Stimulated activated CD4-positive, alpha-beta T cell treated with anti-CD3 and anti-CD28 coated beads, Interleukin-1b, Interleukin-23, amount 100 ng/mL, for 4 hours (primary cell): ENCODE measurements around the gene FIG4.
"Not testable (repeated sequence)": the region's sequence is repeated elsewhere in the genome, so short reads cannot be mapped to it uniquely, and the experiment has no call there.

Experiments
- DNase-seq, 2 donors: peaks; one replicate each; pipeline ENCODE4 v3.0.0-alpha.2; 2020; ENCODE audit warnings: low read depth in 2 of 2

Gene FIG4

DNA sequence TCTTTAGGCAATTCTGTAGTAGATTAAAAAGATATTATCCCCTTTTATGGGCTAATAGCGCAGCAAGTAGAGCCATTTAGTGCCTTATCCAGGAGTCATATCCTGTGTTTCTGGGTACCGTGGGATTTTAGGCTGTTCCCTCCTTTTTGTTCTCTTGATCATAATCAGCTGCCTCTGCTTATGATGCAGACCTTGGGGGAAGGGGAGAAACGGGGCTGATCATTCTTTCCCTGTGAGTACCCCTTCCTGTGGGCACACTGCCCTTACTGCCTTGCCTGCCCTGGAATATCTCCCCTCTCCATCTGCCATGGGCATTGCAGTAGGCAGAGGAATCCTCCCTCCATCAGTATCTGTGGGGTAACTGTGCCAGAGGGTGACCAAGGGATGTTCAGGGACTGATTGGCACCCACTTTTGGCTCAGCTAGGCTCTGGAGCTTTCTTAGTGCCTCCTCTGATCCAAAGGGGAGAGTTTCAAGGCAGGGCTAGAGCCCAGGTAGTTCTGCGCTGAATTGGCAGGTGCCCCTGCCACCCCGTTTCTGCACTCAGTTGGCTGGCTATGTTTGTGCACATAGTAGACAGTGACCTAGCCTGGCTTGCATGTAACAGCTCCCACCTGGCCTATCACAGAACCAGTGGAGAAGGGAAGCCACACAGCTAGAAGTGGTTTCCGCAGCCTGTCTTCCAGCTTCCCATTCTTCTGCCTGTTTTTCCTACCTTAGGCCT, 103.3 kb downstream of the FIG4 start:
- DNase-seq: no peak

DNA sequence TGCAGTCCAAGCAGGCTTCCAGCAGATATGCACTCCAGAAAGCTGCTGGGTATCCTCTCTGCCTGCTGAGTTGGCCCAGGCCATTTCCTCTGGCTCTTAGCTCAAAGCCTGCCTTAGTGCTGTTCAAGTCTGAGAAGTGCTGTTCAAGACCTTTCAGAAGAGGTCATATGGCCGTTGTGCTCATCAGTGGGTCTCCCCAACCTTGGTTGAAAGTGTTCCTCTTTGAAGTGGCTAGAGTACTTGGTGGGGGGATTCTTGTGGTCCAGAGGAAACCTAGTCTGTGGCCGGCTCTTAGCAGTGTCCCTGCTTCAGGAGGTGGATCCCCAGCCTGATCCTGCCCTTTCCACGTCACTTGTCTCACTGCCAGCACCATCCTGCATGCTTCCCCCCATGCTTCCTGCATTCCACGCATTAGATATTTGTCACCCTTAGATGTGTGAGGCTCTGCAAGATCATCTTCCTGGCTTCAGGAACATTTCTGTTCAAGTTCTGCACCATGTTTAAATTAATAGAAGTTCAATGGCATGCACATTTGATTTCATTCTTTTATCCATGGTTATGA, 105.0 kb downstream of the FIG4 start:
- DNase-seq: no peak

- DNase-seq: no peak
These were observed 108.0 kb downstream of the FIG4 start for GRCh38 chr6:109799129-109799528.

- no peak for DNase-seq
These were observed 108.6 kb downstream of the FIG4 start for GRCh38 chr6:109799664-109800063.

GRCh38 chr6:109800771-109801170, 109.7 kb downstream of the FIG4 start:
- DNase-seq: no peak

- DNase-seq: no peak
These were observed 110.7 kb downstream of the FIG4 start for GRCh38 chr6:109801794-109802193.

DNA sequence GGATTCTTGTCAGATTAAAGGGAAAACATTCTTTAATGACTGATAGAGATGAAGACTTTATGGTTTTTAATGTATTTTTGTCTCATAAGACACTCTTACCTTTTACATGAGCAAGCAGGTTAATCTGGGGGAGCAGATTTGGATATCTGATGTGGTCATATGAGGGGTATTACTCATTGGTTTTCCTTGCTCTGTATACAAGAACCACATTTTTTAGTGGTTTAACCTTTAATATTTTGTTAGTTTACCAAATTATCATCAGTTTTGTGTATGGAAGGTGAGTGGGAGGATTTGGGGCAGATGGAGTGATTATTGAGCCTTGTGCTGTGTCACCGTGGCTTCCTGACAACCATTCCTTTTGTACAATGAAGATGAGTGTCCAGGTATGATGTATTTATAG, 112.9 kb downstream of the FIG4 start:
- no peak for DNase-seq

DNA sequence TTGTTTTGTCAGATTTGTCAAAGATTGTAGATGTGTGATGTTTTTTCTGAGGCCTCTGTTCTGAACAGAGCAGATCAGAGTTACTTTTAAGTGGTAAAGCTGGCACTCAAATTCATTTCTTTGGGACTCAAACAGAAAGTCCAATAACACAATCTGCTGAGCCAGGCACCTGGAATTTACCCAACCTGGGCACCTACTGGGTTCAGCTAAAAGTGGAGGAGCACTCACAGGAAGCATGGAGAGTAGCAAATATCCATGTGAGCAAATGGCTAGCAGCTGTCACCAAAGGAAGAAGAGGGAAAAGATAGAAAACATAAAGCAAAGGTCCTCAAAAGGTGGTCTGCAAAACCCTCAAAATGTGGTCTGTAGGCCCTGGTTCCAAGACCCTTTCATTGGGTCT, 116.8 kb downstream of the FIG4 start:
- DNase-seq: no peak

GRCh38 chr6:109808837-109809236, 117.7 kb downstream of the FIG4 start:
- no peak for DNase-seq

GRCh38 chr6:109815054-109815453, 124.0 kb downstream of the FIG4 start:
- no peak for DNase-seq

DNA sequence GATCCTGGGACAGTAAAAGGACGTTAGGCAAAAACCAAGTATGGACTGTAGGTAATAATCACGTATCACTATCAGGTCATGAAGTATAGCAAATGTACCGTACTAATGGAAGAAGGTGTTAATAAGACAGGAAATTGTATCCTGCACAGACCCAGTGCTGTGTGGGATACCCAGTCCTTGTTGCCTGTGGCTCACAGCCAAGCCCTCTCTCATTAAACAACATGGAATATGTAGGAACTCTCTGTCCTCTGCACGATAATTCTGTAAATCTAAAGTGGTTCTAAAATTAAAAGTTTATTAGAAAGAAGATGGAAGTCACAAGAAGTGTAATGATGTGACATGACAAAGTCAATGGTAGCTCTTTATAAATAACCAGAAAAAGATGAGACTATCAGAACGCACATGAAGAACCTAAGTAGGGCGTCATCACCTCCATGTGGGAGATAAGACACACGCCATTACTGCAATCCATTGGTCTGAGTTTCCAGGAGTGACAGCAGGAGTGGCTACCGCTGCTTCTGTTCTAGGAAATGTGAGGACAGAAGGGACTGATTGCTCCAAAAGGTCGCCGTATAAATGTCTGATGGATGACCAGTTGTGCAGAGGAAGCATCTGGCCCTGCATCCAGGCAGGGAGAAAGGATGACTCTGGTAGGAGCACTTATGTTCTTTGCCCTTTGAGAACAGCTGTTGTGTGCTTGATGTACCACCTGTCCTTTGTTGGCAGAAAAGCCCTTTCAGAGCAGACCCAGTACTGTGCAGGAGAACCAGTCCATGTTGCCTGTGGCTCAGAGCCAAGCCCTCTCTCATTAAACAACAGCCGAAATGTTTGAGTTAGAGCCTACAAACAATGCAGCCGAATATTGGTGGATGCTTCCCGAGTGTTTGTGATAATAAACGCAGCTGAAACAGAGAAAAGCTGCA, 125.6 kb downstream of the FIG4 start:
- no peak for DNase-seq

DNA sequence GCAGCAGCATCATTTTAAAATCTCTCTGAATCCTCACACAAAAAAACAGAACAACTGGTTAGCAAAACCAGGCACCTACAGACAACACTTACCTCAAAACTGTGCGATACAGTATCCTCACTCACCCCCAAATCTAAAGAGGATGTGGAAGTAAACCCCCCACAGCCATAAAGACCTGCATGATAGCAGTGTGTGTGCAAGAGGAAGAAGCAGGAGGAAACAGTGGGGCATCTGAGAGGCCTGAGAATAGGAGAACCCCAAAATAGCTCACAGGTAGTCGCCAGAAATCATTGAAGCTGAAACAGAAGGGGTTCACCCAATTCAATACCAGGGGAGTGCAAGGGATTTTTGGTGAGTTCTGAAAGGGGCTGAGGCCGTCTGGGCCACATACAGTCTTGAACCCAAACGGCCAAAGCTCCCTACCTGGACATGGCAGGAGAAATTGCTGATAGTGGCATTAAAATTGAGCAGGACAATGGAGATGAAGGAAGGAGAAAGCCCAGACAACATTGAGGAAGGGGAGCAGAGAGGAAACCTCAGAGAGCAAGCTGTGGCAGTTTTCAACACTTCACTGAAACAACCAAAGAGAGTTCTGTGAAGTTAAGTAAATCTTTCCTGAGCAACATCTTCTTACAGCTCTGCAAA, 129.7 kb downstream of the FIG4 start:
- DNase-seq: no peak

- no peak for DNase-seq
These were observed 130.3 kb downstream of the FIG4 start for GRCh38 chr6:109821428-109821827.

DNA sequence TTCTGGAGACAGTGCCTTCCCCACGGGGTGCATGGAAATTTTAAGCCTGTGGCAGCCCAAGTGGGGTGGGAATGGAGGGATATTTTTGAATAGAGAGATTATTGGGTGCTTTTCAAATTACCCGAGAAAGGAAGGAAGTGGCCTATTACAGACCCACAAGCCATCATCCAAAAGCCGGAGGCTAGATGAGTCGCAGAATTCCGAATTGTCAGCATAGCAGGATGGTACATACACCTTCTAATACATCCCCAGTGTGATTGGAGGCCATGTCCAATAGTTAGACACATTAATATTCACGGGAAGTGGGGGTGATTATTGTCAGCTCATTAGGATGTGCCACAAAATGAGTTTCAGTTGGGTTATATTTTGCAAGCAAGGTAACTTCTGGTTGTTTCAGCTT, 133.0 kb downstream of the FIG4 start:
- DNase-seq: no peak

- DNase-seq: no peak
These were observed 135.5 kb downstream of the FIG4 start for GRCh38 chr6:109826551-109826950.

GRCh38 chr6:109831352-109831751, 140.3 kb downstream of the FIG4 start:
- not testable (repeated sequence) for DNase-seq

- no peak for DNase-seq
These were observed 143.0 kb downstream of the FIG4 start for GRCh38 chr6:109834131-109834530.

GRCh38 chr6:109834595-109835437, 143.7 kb downstream of the FIG4 start:
- DNase-seq: no peak

GRCh38 chr6:109840034-109840433, 148.9 kb downstream of the FIG4 start:
- no peak for DNase-seq

- no peak for DNase-seq
These were observed 149.7 kb downstream of the FIG4 start for GRCh38 chr6:109840796-109841195.

DNA sequence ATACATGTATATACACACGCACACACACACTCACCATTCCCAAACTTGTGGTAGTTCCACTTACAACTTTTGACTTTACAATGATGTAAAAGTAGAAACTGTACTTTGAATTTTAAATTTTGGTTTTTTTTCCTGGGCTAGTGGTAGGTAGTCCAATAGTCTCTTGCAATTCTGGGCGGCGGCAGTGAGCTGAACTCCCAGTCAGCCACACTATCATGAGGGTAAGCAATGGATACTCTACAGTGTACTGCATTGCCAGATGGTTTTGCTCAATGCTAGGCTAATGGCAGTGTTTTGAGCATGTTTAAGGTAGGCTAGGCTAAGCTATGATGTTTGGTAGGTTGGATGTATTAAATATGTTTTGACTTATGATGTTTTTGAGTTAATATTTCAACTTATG, 150.8 kb downstream of the FIG4 start:
- no peak for DNase-seq
